Measurements from ENCODE around the gene ARFGAP1. TPM values are rescaled to one million over a fixed set of nuclear protein-coding genes. Genes with fewer than 3 reads are reported as not detected.

The ARFGAP1 gene
- total RNA-seq, 1 donor from 2014 or later, result 60.8 TPM

GRCh38 chr20:63318391-63319163, 46.0 kb downstream of the ARFGAP1 start:
- DNase-seq (ENCODE audit: low spot score), result no peak

- DNase-seq (ENCODE audit: low spot score), result no peak
Observed at GRCh38 chr20:63319164-63320040, 46.8 kb downstream of the ARFGAP1 start.

- no peak for DNase-seq (ENCODE audit: low spot score)
Observed at GRCh38 chr20:63320041-63320511, 47.5 kb downstream of the ARFGAP1 start.

GRCh38 chr20:63320616-63321147, 48.1 kb downstream of the ARFGAP1 start:
- no peak for DNase-seq (ENCODE audit: low spot score)

- no peak for DNase-seq (ENCODE audit: low spot score)
Observed at GRCh38 chr20:63321148-63321831, 48.7 kb downstream of the ARFGAP1 start.

GRCh38 chr20:63322146-63322932, 49.7 kb downstream of the ARFGAP1 start:
- no peak for DNase-seq (ENCODE audit: low spot score)

GRCh38 chr20:63322933-63323273, 50.3 kb downstream of the ARFGAP1 start:
- no peak for DNase-seq (ENCODE audit: low spot score)

GRCh38 chr20:63323357-63323981, 50.9 kb downstream of the ARFGAP1 start:
- DNase-seq (ENCODE audit: low spot score), result no peak

- no peak for DNase-seq (ENCODE audit: low spot score)
Observed at GRCh38 chr20:63325021-63325471, 52.4 kb downstream of the ARFGAP1 start.

GRCh38 chr20:63325554-63326313, 53.1 kb downstream of the ARFGAP1 start:
- no peak for DNase-seq (ENCODE audit: low spot score)

GRCh38 chr20:63326314-63327230, 54.0 kb downstream of the ARFGAP1 start:
- DNase-seq (ENCODE audit: low spot score), result no peak

GRCh38 chr20:63327231-63327745, 54.7 kb downstream of the ARFGAP1 start:
- DNase-seq (ENCODE audit: low spot score), result no peak

- DNase-seq (ENCODE audit: low spot score), result no peak
Observed at GRCh38 chr20:63328026-63328700, 55.5 kb downstream of the ARFGAP1 start.

- DNase-seq (ENCODE audit: low spot score), result no peak
Observed at GRCh38 chr20:63328718-63329275, 56.2 kb downstream of the ARFGAP1 start.

GRCh38 chr20:63329331-63330083, 56.9 kb downstream of the ARFGAP1 start:
- no peak for DNase-seq (ENCODE audit: low spot score)

- DNase-seq (ENCODE audit: low spot score), result no peak
Observed at GRCh38 chr20:63330084-63330760, 57.6 kb downstream of the ARFGAP1 start.
